Right lobe of liver (tissue), 4 donors: ENCODE results near the gene RDH13.

ENCODE experiments used
- CTCF ChIP-seq, 4 donors: fragments of 200-600 bp in 3 of 4; fragments of 450-650 bp in 1 of 4; IDR thresholded peaks; one replicate each; pipeline versions ENCODE4 v1.5.1 to v1.8.0; 2016 to 2022; ENCODE audit warnings: antibody characterized with exemption in 4 of 4, mild to moderate bottlenecking in 2 of 4
- POLR2A ChIP-seq: fragments of 450-650 bp; IDR thresholded peaks from one replicate; pipeline ENCODE4 v1.6.1; 2017; ENCODE audit warnings: antibody characterized with exemption, mild to moderate bottlenecking
- donor health status: DM: no; HTN: no; CAD: no.
- donor health status: DM: no; HTN: no; CAD: no.
- donor health status: DM: no; HTN: yes; CAD: no.

GRCh38 chr19:55101261-55101660 is 38.3 kb upstream of the RDH13 start:
- TF ChIP-seq POLR2A (no peak), CTCF (IDR thresholded peaks at IDR 0.05) (no peak)
